Prostate gland (tissue), 2 donors: Measurements from ENCODE around the gene EXOSC9. TPM values are rescaled to one million over a fixed set of nuclear protein-coding genes. Genes with fewer than 3 reads are reported as not detected.

Experiments
- DNase-seq: peaks from one replicate; pipeline ENCODE4 v3.0.0-alpha.2; 2019; ENCODE audit warnings: low spot score
- H3K27ac ChIP-seq, 2 donors: fragments of 200-600 bp; sonication (generic); 2 replicates each; pipeline ENCODE4 v1.5.1; 2017 to 2019
- H3K27me3 ChIP-seq: fragments of 200-600 bp; sonication (generic); replicated peaks from 2 replicates; pipeline ENCODE4 v1.5.1; 2019; ENCODE audit not compliant: insufficient read depth
- H3K36me3 ChIP-seq, 2 donors: fragments of 200-600 bp; sonication (generic); 1 replicate in 1 of 2; 2 replicates in 1 of 2; pipeline versions ENCODE4 v1.5.1 to v1.8.1; 2017 to 2019
- H3K4me1 ChIP-seq: fragments of 200-600 bp; sonication (generic); replicated peaks from 2 replicates; pipeline ENCODE4 v1.5.1; 2019
- H3K4me3 ChIP-seq, 2 donors: fragments of 200-600 bp; sonication (generic); 2 replicates each; pipeline ENCODE4 v1.5.1; 2017 to 2019
- H3K9me3 ChIP-seq: fragments of 200-600 bp; sonication (generic); 2 replicates; pipeline ENCODE4 v1.5.1; 2017
- POLR2A ChIP-seq: fragments of 450-650 bp; IDR thresholded peaks from one replicate; pipeline ENCODE4 v1.6.1; 2016; ENCODE audit warnings: antibody characterized with exemption, mild to moderate bottlenecking
- POLR2AphosphoS5 ChIP-seq: sonication (generic); formaldehyde crosslinking; IDR thresholded peaks from one replicate; pipeline ENCODE4 v1.6.1; 2017; ENCODE audit warnings: antibody characterized with exemption
- WGBS: methylation state at CpG from one replicate; pipeline ENCODE4 v1.1.5; 2018; 5-methylcytosine and 5-hydroxymethylcytosine counted together
- intact Hi-C: fragments of 100-400 bp; cut with DNase I; formaldehyde crosslinking; loops from one replicate; pipeline ENCODE4 v1.14.2; 2022
- total RNA-seq, 2 donors: library from RNA; depleted of rRNA; stranded (reverse); fragments of >200 nt; gene quantifications; one replicate each; pipeline ENCODE4 v1.1.0, GENCODE V29; 2016
- TF ChIP-seq, protein P1 (sequence below), 4 experiments: fragments of 200-600 bp in 2 of 4; fragments of 450-650 bp in 2 of 4; sonication (generic) in 2 of 4; IDR thresholded peaks; 1 replicate in 3 of 4; 2 replicates in 1 of 4; pipeline ENCODE4 v1.5.1; 2016 to 2019; ENCODE audit warnings: antibody characterized with exemption in 4 of 4, mild to moderate bottlenecking in 2 of 4, moderate library complexity in 2 of 4

EXOSC9 gene
- total RNA-seq, 2 donors from 2014 or later = 17.1 to 40.1 TPM

DNA sequence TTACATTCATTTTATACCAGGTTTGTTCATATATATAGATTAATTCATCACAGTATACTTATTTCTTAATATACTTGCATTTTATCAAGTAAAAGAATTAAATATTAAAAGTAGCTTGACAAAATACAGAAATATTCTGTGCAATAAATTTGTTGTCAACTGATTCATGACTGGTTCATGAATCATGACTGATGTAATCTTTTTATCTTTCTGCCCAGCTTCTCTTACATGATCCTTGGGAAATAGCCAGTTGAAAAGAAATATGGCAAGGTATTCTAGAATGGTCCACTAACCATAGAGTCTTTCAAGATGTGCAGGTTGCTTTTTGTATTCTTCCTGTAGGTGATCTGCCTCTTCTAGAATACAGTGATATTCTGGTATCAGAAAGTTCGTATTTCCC lies 26.7 kb downstream of the EXOSC9 start:
- Histone ChIP-seq H3K27ac (no peak overlapping the region), H3K4me3 (no peak overlapping the region), H3K27me3 (no peaks in the 10 kb centered on the region), H3K9me3 (no peaks in the 10 kb centered on the region), H3K4me1 (peaks cover 4% of the 10 kb centered on the region), H3K36me3 (no peaks in the 10 kb centered on the region)
- intact Hi-C loops = no loop called here
- 97% methylated on average over 1 of the region's 1 CpG for WGBS
- no peak for DNase-seq
- TF ChIP-seq POLR2AphosphoS5 (no peak), POLR2A (no peak)
- TF ChIP-seq, protein P1, sequence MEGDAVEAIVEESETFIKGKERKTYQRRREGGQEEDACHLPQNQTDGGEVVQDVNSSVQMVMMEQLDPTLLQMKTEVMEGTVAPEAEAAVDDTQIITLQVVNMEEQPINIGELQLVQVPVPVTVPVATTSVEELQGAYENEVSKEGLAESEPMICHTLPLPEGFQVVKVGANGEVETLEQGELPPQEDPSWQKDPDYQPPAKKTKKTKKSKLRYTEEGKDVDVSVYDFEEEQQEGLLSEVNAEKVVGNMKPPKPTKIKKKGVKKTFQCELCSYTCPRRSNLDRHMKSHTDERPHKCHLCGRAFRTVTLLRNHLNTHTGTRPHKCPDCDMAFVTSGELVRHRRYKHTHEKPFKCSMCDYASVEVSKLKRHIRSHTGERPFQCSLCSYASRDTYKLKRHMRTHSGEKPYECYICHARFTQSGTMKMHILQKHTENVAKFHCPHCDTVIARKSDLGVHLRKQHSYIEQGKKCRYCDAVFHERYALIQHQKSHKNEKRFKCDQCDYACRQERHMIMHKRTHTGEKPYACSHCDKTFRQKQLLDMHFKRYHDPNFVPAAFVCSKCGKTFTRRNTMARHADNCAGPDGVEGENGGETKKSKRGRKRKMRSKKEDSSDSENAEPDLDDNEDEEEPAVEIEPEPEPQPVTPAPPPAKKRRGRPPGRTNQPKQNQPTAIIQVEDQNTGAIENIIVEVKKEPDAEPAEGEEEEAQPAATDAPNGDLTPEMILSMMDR (IDR thresholded peaks at IDR 0.05) = no peak

DNA sequence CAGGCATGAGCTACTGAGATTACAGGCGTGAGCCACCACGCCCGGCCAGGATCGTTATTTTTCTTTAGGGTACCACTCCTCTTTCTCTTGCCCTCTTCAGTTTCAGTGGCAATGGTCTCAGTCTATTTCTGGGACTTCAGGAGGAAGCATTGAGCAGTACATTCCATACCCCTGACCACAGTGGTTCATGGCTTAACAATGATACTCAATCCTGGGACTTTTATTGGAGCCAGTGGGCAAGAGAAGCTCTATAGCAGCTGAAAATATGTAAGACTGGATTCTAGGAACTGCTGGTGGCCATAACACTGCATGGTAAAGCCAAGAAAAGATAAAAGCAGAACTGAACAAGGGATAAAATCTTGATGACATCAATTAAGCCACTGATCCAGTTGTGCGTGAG lies 28.4 kb downstream of the EXOSC9 start:
- H3K27ac ChIP-seq = no peak overlapping the region
- intact Hi-C loops = no loop called here
- H3K4me3 ChIP-seq = no peak overlapping the region
- 83% methylated on average over 5 of the region's 5 CpGs for WGBS
- H3K27me3 ChIP-seq = no peaks in the 10 kb centered on the region
- TF ChIP-seq POLR2AphosphoS5 (no peak), POLR2A (no peak)
- TF ChIP-seq, protein P1 (IDR thresholded peaks at IDR 0.05) = no peak
- no peak for DNase-seq
- H3K36me3 ChIP-seq = no peaks in the 10 kb centered on the region
- no peaks in the 10 kb centered on the region for H3K9me3 ChIP-seq
- no peaks in the 10 kb centered on the region for H3K4me1 ChIP-seq

DNA sequence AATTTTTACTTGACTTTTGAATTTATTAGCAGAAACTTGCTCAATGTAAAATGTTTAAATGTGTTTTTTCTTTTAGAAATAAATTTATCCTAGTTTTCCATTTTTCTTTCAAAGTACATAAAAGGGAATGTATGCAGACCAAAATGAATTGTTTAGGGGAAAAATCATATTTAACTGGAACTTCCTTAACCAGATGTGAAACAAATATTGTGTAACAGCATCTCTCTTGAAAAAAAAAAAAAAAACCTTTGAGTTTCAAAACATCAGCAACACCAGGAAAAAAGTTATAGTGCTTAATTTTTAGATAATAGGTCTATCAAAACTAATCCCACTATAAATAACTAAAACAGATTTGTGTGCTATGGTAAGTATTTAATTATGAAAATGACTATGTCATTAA lies 37.0 kb downstream of the EXOSC9 start:
- no peaks in the 10 kb centered on the region for H3K36me3 ChIP-seq
- no peak overlapping the region for H3K27ac ChIP-seq
- DNase-seq = no peak
- H3K4me3 ChIP-seq = no peak overlapping the region
- H3K4me1 ChIP-seq = no peaks in the 10 kb centered on the region
- intact Hi-C loops = no loop called here
- TF ChIP-seq POLR2AphosphoS5 (no peak), POLR2A (no peak)
- TF ChIP-seq, protein P1 (IDR thresholded peaks at IDR 0.05) = no peak
- H3K9me3 ChIP-seq = no peaks in the 10 kb centered on the region
- H3K27me3 ChIP-seq = no peaks in the 10 kb centered on the region

DNA sequence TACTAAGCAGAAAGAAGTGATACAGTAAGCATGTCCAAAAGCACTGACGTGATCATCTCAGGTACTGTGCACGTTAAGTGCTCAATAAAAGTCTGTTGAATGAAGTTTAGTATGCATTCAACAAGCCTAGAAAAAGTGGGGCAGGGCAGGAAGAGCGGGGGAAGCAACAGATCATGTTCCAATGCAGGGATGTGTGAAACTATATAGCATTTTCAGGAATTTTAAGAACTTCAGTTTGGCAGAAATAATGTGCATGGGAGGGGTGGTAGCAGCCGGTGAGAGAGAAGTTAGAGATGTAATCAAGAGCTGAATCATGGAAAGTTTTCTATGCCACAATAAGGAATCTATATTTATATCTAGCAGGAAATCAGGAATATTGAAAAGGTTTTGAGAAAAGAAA lies 41.7 kb downstream of the EXOSC9 start:
- no peaks in the 10 kb centered on the region for H3K27me3 ChIP-seq
- no peak for TF ChIP-seq POLR2A
- TF ChIP-seq POLR2AphosphoS5 = no peak
- TF ChIP-seq, protein P1 (IDR thresholded peaks at IDR 0.05) = no peak
- intact Hi-C loops = no loop called here
- no peak for DNase-seq
- no peaks in the 10 kb centered on the region for H3K9me3 ChIP-seq
- no peak overlapping the region for H3K27ac ChIP-seq
- no peaks in the 10 kb centered on the region for H3K4me1 ChIP-seq
- H3K4me3 ChIP-seq = no peak overlapping the region
- no peaks in the 10 kb centered on the region for H3K36me3 ChIP-seq
- WGBS = 90% methylated on average over 4 of the region's 4 CpGs

DNA sequence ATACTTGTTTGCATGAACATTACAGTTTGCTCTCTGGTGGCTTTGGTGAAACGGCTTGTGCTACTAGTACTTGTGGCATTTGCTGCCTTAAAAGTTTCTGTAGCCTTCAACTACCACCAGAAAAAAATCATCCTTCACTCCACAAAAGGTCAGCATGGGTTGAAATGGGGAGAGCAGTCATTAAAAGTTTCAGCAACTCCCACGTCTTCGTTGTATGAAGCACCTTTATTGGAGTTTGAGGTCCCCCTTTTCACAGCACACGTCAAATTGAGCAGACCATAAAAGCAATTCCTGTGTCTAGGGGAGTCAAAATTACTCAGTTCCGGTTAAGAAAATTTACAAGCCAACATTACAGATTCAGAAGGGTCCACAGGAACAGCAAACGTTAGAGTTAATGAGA lies 45.5 kb downstream of the EXOSC9 start:
- H3K9me3 ChIP-seq = no peaks in the 10 kb centered on the region
- H3K27ac ChIP-seq = no peak overlapping the region
- no peak for DNase-seq
- TF ChIP-seq, protein P1 (IDR thresholded peaks at IDR 0.05) = no peak
- no peak for TF ChIP-seq POLR2AphosphoS5
- TF ChIP-seq POLR2A = no peak
- no peak overlapping the region for H3K4me3 ChIP-seq
- 55% methylated on average over 6 of the region's 6 CpGs for WGBS
- no peaks in the 10 kb centered on the region for H3K4me1 ChIP-seq
- no peaks in the 10 kb centered on the region for H3K27me3 ChIP-seq
- intact Hi-C loops = no loop called here
- no peaks in the 10 kb centered on the region for H3K36me3 ChIP-seq
